Measurements from ENCODE around the gene NMT1.

GRCh38 chr17:45102856-45103255, 41.7 kb downstream of the NMT1 start:
- TF ChIP-seq EZH2 (optimal IDR thresholded peaks at IDR 0.05; ENCODE audit: low read depth, low read length) (no peak), CTCF (IDR thresholded peaks at IDR 0.05; ENCODE audit: low read length) (no peak)

Measured in MM.1S (cell line).